Esophagus muscularis mucosa (tissue), 4 donors: ENCODE data around the gene PNPLA8. TPM values are rescaled to one million over a fixed set of nuclear protein-coding genes. Genes with fewer than 3 reads are reported as not detected.

ENCODE experiments used
- DNase-seq: peaks from one replicate; pipeline ENCODE4 v3.0.0-alpha.2; 2017; ENCODE audit errors: extremely low spot score
- H3K27ac ChIP-seq, 4 donors: fragments of 200-600 bp; sonication (generic); replicated peaks in 1 of 4; 1 replicate in 3 of 4; 2 replicates in 1 of 4; pipeline ENCODE4 v1.5.1; 2016 to 2019; ENCODE audit warnings: mild to moderate bottlenecking in 1 of 4
- H3K27me3 ChIP-seq, 4 donors: fragments of 200-600 bp; sonication (generic); one replicate each; pipeline versions ENCODE4 v1.5.1 to v1.6.0; 2016 to 2019
- H3K36me3 ChIP-seq, 4 donors: fragments of 200-600 bp; sonication (generic); one replicate each; pipeline ENCODE4 v1.5.1; 2016 to 2019
- H3K4me1 ChIP-seq, 4 donors: fragments of 200-600 bp; sonication (generic); one replicate each; pipeline ENCODE4 v1.5.1; 2016 to 2019
- H3K4me3 ChIP-seq, 4 donors: fragments of 200-600 bp; sonication (generic); 1 replicate in 2 of 4; 2 replicates in 2 of 4; pipeline ENCODE4 v1.5.1; 2016 to 2019; ENCODE audit warnings: mild to moderate bottlenecking in 4 of 4, moderate library complexity in 1 of 4
- H3K9me3 ChIP-seq, 4 donors: fragments of 200-600 bp; sonication (generic); 1 replicate in 3 of 4; 2 replicates in 1 of 4; pipeline ENCODE4 v1.5.1; 2016 to 2019
- EP300 ChIP-seq: sonication (generic); formaldehyde crosslinking; IDR thresholded peaks from one replicate; pipeline ENCODE4 v1.6.1; 2017; ENCODE audit warnings: antibody characterized with exemption
- POLR2A ChIP-seq: fragments of 450-650 bp; IDR thresholded peaks from one replicate; pipeline ENCODE4 v1.6.1; 2017; ENCODE audit warnings: antibody characterized with exemption, moderate library complexity, mild to moderate bottlenecking, low read depth
- POLR2AphosphoS5 ChIP-seq, 2 donors: sonication (generic); formaldehyde crosslinking; IDR thresholded peaks; one replicate each; pipeline ENCODE4 v1.6.1; 2017; ENCODE audit warnings: antibody characterized with exemption in 2 of 2
- WGBS: methylation state at CpG from one replicate; pipeline ENCODE4 v1.1.5; 2018; 5-methylcytosine and 5-hydroxymethylcytosine counted together
- intact Hi-C: fragments of 100-400 bp; cut with DNase I; formaldehyde crosslinking; loops from one replicate; pipeline ENCODE4 v1.15.1; 2023
- total RNA-seq, 4 donors: library from RNA; depleted of rRNA; stranded (reverse); fragments of >200 nt; gene quantifications; one replicate each; pipeline versions ENCODE4 v1.1.0 to v1.2.1, GENCODE V29; 2016
- TF ChIP-seq, protein P1 (sequence below), 3 experiments: fragments of 200-600 bp in 2 of 3; fragments of 450-650 bp in 1 of 3; sonication (generic) in 2 of 3; IDR thresholded peaks; one replicate each; pipeline ENCODE4 v1.5.1; 2017 to 2019; ENCODE audit warnings: antibody characterized with exemption in 3 of 3, mild to moderate bottlenecking in 2 of 3, moderate library complexity in 1 of 3

The PNPLA8 gene
- total RNA-seq, 4 donors from 2014 or later, result 21.2 to 48.7 (median 32.6) TPM

DNA sequence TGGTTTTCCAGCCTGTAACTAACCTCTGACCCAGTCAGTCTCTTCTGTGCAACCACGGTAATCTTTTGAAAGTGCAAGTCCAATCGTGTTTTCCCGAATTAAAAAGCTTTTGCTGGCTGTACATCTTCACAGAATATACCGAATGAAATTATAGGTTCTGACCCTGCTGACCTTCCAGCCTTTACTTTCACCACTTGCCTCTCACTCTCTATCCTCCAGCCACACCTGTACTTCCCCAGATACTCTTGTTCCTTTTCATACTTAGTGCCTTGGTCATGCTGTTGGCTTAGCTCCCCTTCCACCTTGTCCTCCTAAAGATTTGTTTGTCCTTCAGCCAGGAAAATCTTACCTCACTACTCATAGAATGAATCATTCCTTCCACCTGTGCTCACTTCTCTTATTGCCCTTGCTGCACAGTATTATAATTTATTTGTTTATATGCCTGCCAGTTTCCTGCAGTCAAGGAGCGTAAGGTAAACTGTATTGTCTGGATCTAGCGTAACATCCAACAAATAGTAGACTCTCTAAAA is 2.3 kb upstream of the PNPLA8 start:
- WGBS, result 97% methylated on average over 6 of the region's 6 CpGs
- intact Hi-C loops, result no loop called here
- no peak overlapping the region for H3K27ac ChIP-seq

DNA sequence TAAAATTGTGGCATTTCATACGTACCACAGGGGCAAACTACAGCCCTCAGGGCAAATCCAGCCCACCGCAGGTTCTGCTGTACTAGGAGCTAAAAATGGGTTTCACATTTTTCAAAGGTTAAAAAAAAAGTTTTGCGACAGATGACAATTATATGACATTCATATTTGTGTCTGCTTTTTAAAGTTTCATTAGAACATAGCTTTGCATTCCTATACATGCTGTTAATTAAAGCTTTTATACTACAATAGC is 758 bp upstream of the PNPLA8 start:
- Histone ChIP-seq H3K27me3 (no peaks in the 10 kb centered on the region), H3K9me3 (no peaks in the 10 kb centered on the region), H3K27ac (peak overlapping the region; percentile 95 to 98 (median 98)), H3K4me3 (peak overlapping the region; percentile 76 to 85 (median 78)), H3K36me3 (no peaks in the 10 kb centered on the region), H3K4me1 (peaks cover 30 to 41% (median 36%) of the 10 kb centered on the region in 4 donors)
- TF ChIP-seq, protein P1, sequence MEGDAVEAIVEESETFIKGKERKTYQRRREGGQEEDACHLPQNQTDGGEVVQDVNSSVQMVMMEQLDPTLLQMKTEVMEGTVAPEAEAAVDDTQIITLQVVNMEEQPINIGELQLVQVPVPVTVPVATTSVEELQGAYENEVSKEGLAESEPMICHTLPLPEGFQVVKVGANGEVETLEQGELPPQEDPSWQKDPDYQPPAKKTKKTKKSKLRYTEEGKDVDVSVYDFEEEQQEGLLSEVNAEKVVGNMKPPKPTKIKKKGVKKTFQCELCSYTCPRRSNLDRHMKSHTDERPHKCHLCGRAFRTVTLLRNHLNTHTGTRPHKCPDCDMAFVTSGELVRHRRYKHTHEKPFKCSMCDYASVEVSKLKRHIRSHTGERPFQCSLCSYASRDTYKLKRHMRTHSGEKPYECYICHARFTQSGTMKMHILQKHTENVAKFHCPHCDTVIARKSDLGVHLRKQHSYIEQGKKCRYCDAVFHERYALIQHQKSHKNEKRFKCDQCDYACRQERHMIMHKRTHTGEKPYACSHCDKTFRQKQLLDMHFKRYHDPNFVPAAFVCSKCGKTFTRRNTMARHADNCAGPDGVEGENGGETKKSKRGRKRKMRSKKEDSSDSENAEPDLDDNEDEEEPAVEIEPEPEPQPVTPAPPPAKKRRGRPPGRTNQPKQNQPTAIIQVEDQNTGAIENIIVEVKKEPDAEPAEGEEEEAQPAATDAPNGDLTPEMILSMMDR (IDR thresholded peaks at IDR 0.05), result no peak
- TF ChIP-seq POLR2A, result no peak
- TF ChIP-seq POLR2AphosphoS5 (IDR thresholded peaks at IDR 0.05), result no peak
- TF ChIP-seq EP300, result no peak
- DNase-seq, result no peak
- intact Hi-C loops, result no loop called here
- 13% methylated on average over 3 of the region's 3 CpGs for WGBS

More for the DNA sequence above, 2.3 kb upstream of the PNPLA8 start:
- Histone ChIP-seq H3K4me1 (peaks cover 20 to 26% (median 23%) of the 10 kb centered on the region in 4 donors), H3K9me3 (no peaks in the 10 kb centered on the region), H3K27me3 (no peaks in the 10 kb centered on the region), H3K4me3 (no peak overlapping the region), H3K36me3 (no peaks in the 10 kb centered on the region)
- no peak for DNase-seq
- no peak for TF ChIP-seq POLR2AphosphoS5 (IDR thresholded peaks at IDR 0.05)

DNA sequence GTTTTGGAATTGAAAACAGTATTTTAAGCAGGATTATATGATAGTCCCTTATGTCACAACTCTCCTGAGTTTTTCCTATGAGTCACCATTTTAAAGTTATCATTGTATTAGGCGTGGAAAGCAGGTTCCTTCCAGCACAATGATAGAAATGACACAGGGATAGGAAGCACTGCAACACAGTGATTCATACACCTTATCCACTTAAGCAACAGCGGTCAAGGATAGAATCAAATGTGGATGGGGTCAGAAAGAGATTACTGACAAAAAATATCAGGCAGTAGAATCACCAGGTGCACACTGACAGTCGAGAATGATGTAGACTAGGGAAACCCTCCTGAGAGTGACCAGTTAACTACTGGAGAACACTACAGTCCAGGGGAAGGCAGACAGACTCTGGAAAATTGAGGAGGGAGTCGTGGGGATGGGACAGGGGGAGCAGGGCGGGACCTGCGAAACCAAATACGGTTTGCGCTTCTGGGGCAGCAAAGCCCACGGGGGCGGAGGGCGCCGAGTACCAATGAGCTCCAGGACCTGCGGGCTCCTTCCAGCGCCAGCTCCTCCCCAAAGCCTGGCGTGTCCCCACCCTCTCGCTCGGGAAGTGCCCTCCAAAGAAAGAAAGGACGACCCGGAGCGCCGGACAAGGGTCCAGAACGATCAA is 479 bp downstream of the PNPLA8 start:
- H3K27me3 ChIP-seq, result no peaks in the 10 kb centered on the region
- peaks cover 30 to 47% (median 46%) of the 10 kb centered on the region in 4 donors for H3K4me1 ChIP-seq
- no peaks in the 10 kb centered on the region for H3K36me3 ChIP-seq
- DNase-seq, result no peak
- H3K9me3 ChIP-seq, result no peaks in the 10 kb centered on the region
- TF ChIP-seq POLR2A (no peak), POLR2AphosphoS5 (IDR thresholded peaks at IDR 0.05) (no peak), EP300 (no peak)
- TF ChIP-seq, protein P1 (IDR thresholded peaks at IDR 0.05), result no peak
- WGBS, result 0% methylated on average over 21 of the region's 22 CpGs
- intact Hi-C loops, result loop anchor here (1.0 kb wide), 1 partner anchor 44 kb away; the partner anchor contains the start of genes DNAJB9 and THAP5
- H3K27ac ChIP-seq, result peak overlapping the region; percentile 95 to 98 (median 98)
- H3K4me3 ChIP-seq, result peak overlapping the region; percentile 76 to 85 (median 78)

DNA sequence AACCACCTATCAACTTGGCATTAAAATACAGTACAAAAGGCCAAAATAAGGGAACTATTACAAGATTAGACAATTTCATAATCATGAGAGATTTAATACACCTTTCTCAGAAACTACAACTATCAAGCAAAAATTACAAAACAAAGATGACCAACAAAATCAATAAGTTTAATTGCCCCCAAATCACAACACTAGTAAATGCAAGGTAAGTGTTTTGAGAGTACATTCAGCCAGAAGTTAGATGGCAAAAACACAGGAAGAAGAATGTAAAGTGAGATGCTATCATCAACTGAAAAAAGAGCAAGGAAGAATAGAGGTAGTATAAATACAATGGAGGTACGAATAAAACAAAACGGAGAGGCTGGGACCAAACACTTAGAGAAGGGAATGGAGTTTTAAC is 3.2 kb downstream of the PNPLA8 start:
- Histone ChIP-seq H3K27me3 (no peaks in the 10 kb centered on the region), H3K36me3 (peaks cover 1 to 14% (median 6%) of the 10 kb centered on the region in 4 donors), H3K4me1 (peaks cover 44 to 63% (median 60%) of the 10 kb centered on the region in 4 donors), H3K9me3 (peaks cover 0 to 2% (median 0%) of the 10 kb centered on the region in 4 donors), H3K27ac (no peak overlapping the region), H3K4me3 (no peak overlapping the region)
- no peak for DNase-seq
- 73% methylated on average over 2 of the region's 2 CpGs for WGBS
- intact Hi-C loops, result no loop called here
- TF ChIP-seq, protein P1 (IDR thresholded peaks at IDR 0.05), result no peak
- TF ChIP-seq POLR2AphosphoS5 (IDR thresholded peaks at IDR 0.05) (no peak), POLR2A (no peak), EP300 (no peak)

DNA sequence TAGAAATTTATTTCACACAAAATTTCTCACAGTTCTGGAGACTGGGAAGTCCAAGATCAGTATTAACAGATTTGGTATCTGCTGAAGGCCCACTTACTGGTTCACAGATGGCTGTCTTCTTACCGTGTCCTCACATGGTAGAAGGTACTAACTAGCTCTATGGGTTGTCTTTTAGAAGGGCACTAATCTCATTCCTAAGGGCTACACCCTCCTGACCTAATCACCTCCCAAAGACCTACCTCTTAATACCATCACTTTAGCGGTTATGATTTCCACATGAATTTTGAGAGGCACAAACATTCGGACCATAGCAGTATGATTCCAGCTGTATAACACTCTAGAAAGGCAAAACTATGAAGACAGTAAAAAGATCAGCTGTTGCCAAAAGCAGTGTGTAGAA is 8.0 kb downstream of the PNPLA8 start:
- intact Hi-C loops, result no loop called here
- peaks cover 5 to 42% (median 19%) of the 10 kb centered on the region in 4 donors for H3K36me3 ChIP-seq
- H3K4me1 ChIP-seq, result peaks cover 20 to 49% (median 39%) of the 10 kb centered on the region in 4 donors
- 94% methylated on average over 3 of the region's 3 CpGs for WGBS
- no peak overlapping the region for H3K27ac ChIP-seq
- H3K27me3 ChIP-seq, result no peaks in the 10 kb centered on the region
- H3K4me3 ChIP-seq, result no peak overlapping the region
- H3K9me3 ChIP-seq, result peaks cover 0 to 4% (median 0%) of the 10 kb centered on the region in 4 donors
- DNase-seq, result no peak
- TF ChIP-seq POLR2A (no peak), POLR2AphosphoS5 (IDR thresholded peaks at IDR 0.05) (no peak), EP300 (no peak)
- TF ChIP-seq, protein P1 (IDR thresholded peaks at IDR 0.05), result no peak
